ENCODE data around the gene GPR146. TPM values are rescaled to one million over a fixed set of nuclear protein-coding genes. Genes with fewer than 3 reads are reported as not detected.

GPR146 gene, protein sequence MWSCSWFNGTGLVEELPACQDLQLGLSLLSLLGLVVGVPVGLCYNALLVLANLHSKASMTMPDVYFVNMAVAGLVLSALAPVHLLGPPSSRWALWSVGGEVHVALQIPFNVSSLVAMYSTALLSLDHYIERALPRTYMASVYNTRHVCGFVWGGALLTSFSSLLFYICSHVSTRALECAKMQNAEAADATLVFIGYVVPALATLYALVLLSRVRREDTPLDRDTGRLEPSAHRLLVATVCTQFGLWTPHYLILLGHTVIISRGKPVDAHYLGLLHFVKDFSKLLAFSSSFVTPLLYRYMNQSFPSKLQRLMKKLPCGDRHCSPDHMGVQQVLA
- 10 to 100 TPM; 10.8 to 33.5 (median 27.2) TPM for total RNA-seq
- polyA plus RNA-seq, result 1 to 10 TPM; 3.0 to 7.1 (median 5.5) TPM

DNA sequence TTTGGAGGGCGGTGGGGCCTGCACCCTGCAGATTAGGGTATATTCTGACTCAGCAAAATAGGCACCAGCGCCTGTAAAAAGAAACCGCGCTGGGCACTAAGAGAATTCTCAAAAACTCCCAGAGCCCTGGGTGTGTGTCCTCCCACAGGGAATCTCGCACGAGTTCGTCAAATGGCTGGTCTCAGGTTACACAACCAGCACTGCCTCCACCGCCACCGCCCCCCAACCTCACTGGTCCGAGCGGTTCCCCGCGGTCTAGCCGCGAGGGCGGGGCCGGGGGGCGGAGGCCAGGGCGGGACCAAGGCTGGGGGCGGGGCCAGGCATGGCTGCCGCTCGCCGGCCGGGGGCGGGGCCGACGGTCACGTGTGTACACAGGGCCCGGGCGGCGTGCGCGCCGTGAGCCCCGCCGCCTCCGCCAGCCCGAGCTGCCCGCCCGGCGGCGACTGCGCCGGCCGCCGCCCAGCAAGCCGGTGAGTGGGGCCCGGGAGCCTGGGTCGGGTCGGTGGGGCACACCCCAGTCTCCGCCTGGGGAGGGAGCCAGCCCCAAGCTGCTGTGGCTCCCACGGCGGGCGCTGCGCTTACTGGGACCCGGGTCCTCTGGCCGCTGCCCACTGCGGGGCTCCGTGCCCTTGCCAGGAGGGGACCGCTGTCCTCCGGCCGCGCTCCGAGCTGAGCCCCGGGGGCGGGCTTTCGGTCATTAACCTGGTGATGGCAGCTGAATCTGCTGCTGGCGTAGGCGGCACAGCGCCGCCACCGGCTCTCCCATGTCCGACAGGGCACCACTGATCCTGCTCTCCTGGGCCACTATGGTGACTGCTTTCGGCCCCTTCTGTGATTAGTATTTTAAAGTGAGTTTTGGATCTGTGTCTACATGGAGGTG is at the start of gene GPR146:
GPR146 (plus strand) TSS at position 358 of the 880 bp plus-strand sequence. CDS start 12,970 bp downstream, outside the sequence.
- TF ChIP-seq EP300 (IDR thresholded peaks at IDR 0.05) (no peak), POLR2AphosphoS5 (IDR thresholded peaks at IDR 0.05) (peak; percentile 62 to 86 (median 66)), POLR2A (IDR thresholded peaks at IDR 0.05) (peak; percentile 12 to 59)
- TF ChIP-seq, protein P1, sequence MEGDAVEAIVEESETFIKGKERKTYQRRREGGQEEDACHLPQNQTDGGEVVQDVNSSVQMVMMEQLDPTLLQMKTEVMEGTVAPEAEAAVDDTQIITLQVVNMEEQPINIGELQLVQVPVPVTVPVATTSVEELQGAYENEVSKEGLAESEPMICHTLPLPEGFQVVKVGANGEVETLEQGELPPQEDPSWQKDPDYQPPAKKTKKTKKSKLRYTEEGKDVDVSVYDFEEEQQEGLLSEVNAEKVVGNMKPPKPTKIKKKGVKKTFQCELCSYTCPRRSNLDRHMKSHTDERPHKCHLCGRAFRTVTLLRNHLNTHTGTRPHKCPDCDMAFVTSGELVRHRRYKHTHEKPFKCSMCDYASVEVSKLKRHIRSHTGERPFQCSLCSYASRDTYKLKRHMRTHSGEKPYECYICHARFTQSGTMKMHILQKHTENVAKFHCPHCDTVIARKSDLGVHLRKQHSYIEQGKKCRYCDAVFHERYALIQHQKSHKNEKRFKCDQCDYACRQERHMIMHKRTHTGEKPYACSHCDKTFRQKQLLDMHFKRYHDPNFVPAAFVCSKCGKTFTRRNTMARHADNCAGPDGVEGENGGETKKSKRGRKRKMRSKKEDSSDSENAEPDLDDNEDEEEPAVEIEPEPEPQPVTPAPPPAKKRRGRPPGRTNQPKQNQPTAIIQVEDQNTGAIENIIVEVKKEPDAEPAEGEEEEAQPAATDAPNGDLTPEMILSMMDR (IDR thresholded peaks at IDR 0.05), result peak; percentile 20 to 70 (median 60)
- peaks cover 0 to 46% (median 29%) of the 10 kb centered on the region in 4 donors for H3K4me1 ChIP-seq
- intact Hi-C loops (cut with DNase I), result no loop called here

DNA sequence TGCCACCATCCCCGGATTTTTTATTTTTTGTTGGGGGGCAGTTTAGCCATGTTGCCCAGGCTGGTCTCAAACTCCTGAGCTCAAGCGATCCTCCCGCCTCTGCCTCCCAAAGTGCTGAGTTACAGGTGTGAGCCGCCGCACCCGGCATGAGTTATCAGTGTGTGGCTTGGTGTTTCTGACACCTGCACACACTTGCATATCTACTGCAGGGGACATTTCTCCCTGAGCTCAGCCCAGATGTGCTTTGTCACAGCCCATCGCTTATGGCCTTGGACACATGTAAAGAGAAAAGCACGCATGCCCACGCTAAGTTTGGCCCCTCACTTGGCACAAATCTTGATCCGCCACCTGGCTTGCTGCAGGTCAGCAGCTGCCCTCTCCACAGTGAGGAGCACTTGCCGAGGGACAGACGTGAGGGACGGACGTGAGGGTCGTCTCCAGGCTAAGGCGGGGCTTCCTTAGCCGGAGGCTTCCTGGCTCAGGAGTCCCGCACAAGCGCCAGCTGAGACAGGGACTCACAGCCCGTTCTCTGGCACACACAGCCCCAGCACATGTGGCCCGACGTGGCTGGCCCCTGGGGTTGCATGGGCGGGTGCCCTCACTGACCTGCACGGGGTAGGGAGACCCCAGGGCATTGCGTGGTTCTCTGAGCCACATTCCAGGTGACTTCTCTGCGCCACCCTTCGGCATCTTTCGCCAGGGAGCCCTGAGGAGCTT is 49.6 kb upstream of the GPR146 start:
- Histone ChIP-seq H3K4me1 (peaks cover 0 to 12% (median 6%) of the 10 kb centered on the region in 4 donors), H3K9me3 (no peaks in the 10 kb centered on the region), H3K4me3 (no peak overlapping the region), H3K36me3 (peaks cover 0 to 35% (median 4%) of the 10 kb centered on the region in 4 donors), H3K27me3 (no peaks in the 10 kb centered on the region), H3K27ac (no peak overlapping the region)
- WGBS, 2 donors, result 81 to 86% methylated on average over 28 of the region's 28 CpGs
- intact Hi-C loops (cut with DNase I), result loop anchor here (5.0 kb wide), 2 partner anchors 33 to 183 kb away; no protein-coding TSS in a partner anchor
- DNase-seq, result no peak
- TF ChIP-seq, protein P1 (IDR thresholded peaks at IDR 0.05), result no peak
- TF ChIP-seq EP300 (IDR thresholded peaks at IDR 0.05), result no peak
- no peak for TF ChIP-seq POLR2AphosphoS5 (IDR thresholded peaks at IDR 0.05)

More for the DNA sequence above, at the start of gene GPR146:
- H3K27ac ChIP-seq, result peak within 1 kb of the TSS; percentile 92 to 94 (median 94)
- no peaks in the 10 kb centered on the region for H3K9me3 ChIP-seq
- H3K4me3 ChIP-seq, result peak within 1 kb of the TSS; percentile 59 to 76 (median 72)
- WGBS, 2 donors, result 1% methylated on average over 74 of the region's 74 CpGs
- peak; percentile 99 for DNase-seq
- no peaks in the 10 kb centered on the region for H3K27me3 ChIP-seq
- H3K36me3 ChIP-seq, result no peaks in the 10 kb centered on the region

GRCh38 chr7:995571-995970 is 48.8 kb upstream of the GPR146 start:
- WGBS, 2 donors, result 93% methylated on average over 14 of the region's 14 CpGs
- H3K27ac ChIP-seq, result no peak overlapping the region
- H3K36me3 ChIP-seq, result peaks cover 0 to 43% (median 5%) of the 10 kb centered on the region in 4 donors

More at GRCh38 chr7:995571-995970, 48.8 kb upstream of the GPR146 start:
- intact Hi-C loops (cut with DNase I), result no loop called here
- no peaks in the 10 kb centered on the region for H3K9me3 ChIP-seq
- no peak for DNase-seq
- H3K4me1 ChIP-seq, result peaks cover 0 to 12% (median 6%) of the 10 kb centered on the region in 4 donors
- H3K4me3 ChIP-seq, result no peak overlapping the region
- TF ChIP-seq POLR2A (IDR thresholded peaks at IDR 0.05) (no peak), POLR2AphosphoS5 (IDR thresholded peaks at IDR 0.05) (no peak), EP300 (IDR thresholded peaks at IDR 0.05) (no peak)
- TF ChIP-seq, protein P1 (IDR thresholded peaks at IDR 0.05), result no peak
- H3K27me3 ChIP-seq, result no peaks in the 10 kb centered on the region
